Measurements from ENCODE around the gene ATR. TPM values are rescaled to one million over a fixed set of nuclear protein-coding genes. Genes with fewer than 3 reads are reported as not detected.

ATR gene
- total and polyA plus RNA-seq, 10 of the 15 experiments (the other 5 are each of a cell fraction or from before 2014, with no cell fraction given): 21.0 to 41.5 (median 30.1) TPM

- TF ChIP-seq E2F8 (IDR thresholded peaks at IDR 0.05; ENCODE audit: low read depth, partially characterized antibody) (peak; percentile 82), KDM1A (IDR thresholded peaks at IDR 0.05; ENCODE audit: borderline replicate concordance) (no peak), BCL3 (IDR thresholded peaks at IDR 0.05; ENCODE audit: borderline replicate concordance, insufficient read depth, low read depth, low read length, poor library complexity, severe bottlenecking) (peak; percentile 33), ZNF622 (IDR thresholded peaks at IDR 0.05) (no peak), LARP7 (IDR thresholded peaks at IDR 0.05) (peak; percentile 88; the same call in 1 of the 2 replicates), HDAC2 (IDR thresholded peaks at IDR 0.05) (no peak), MTA3 (IDR thresholded peaks at IDR 0.05; ENCODE audit: borderline replicate concordance, low read length) (peak; percentile 64; the same call in 1 of the 2 replicates), ZNF217 (IDR thresholded peaks at IDR 0.05) (no peak), ZZZ3 (IDR thresholded peaks at IDR 0.05; ENCODE audit: control insufficient read depth, insufficient read length, low read depth) (no peak), TAF1 (IDR thresholded peaks at IDR 0.05; ENCODE audit: borderline replicate concordance, low read depth, low read length) (peak; percentile 89), ZNF592 (IDR thresholded peaks at IDR 0.05) (no peak), BHLHE40 (IDR thresholded peaks at IDR 0.05; ENCODE audit: borderline replicate concordance in 1 of 2, low read depth in 2 of 2, low read length in 1 of 2) (peak; percentile 71 to 85), JUNB (IDR thresholded peaks at IDR 0.05) (peak; percentile 30; the same call in 1 of the 2 replicates), NR2C2 (IDR thresholded peaks at IDR 0.05; ENCODE audit: borderline replicate concordance, control insufficient read depth, insufficient read length, low read depth) (no peak), PRDM15 (CRISPR knock-in tag; IDR thresholded peaks at IDR 0.05) (no peak), SMAD1 (IDR thresholded peaks at IDR 0.05; ENCODE audit: low read depth, partially characterized antibody) (no peak)
Measured at GRCh38 chr3:142578329-142579223, at the start of gene ATR (continued).
